ENCODE data around the gene IQSEC2. TPM values are rescaled to one million over a fixed set of nuclear protein-coding genes. Genes with fewer than 3 reads are reported as not detected.

Gene IQSEC2
- total RNA-seq, 4 donors from 2014 or later = 20.4 to 31.8 (median 28.0) TPM

DNA sequence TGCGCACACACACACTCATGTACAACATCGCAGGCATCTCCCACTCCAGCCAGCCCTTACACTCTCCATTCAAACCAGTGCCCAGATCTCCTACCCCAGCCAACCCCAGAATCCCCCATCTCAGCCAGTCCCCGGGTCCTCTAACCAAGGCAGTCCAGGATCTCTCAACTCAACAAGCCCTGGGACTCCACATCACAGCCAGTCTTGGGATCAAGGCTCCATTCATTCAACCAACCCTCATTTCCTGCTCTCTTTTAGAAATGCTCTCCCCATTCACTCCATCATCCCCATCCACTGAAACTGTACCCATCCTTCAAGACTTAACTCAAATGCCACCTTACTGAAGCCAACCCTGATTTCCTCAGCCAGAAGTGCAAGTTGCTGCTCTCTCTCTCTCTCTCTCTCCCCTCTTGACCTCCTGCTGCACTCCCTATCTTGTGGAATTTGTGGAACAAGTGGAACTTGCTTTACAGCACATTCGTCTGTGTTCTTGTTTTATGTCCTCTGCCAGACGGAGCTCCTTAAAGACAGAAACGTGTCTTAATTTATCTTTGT is 40.6 kb upstream of the IQSEC2 start:
- Histone ChIP-seq H3K36me3 (no peaks in the 10 kb centered on the region), H3K4me1 (peaks cover 0 to 22% (median 0%) of the 10 kb centered on the region in 4 donors), H3K27me3 (peaks cover 0 to 85% of the 10 kb centered on the region in 2 donors), H3K27ac (no peak overlapping the region), H3K9me3 (no peaks in the 10 kb centered on the region), H3K4me3 (no peak overlapping the region)
- no peak for DNase-seq (ENCODE audit: low spot score in 2 of 2)
- TF ChIP-seq POLR2A (IDR thresholded peaks at IDR 0.05) (no peak), EP300 (IDR thresholded peaks at IDR 0.05) (no peak)
- TF ChIP-seq, protein P1, sequence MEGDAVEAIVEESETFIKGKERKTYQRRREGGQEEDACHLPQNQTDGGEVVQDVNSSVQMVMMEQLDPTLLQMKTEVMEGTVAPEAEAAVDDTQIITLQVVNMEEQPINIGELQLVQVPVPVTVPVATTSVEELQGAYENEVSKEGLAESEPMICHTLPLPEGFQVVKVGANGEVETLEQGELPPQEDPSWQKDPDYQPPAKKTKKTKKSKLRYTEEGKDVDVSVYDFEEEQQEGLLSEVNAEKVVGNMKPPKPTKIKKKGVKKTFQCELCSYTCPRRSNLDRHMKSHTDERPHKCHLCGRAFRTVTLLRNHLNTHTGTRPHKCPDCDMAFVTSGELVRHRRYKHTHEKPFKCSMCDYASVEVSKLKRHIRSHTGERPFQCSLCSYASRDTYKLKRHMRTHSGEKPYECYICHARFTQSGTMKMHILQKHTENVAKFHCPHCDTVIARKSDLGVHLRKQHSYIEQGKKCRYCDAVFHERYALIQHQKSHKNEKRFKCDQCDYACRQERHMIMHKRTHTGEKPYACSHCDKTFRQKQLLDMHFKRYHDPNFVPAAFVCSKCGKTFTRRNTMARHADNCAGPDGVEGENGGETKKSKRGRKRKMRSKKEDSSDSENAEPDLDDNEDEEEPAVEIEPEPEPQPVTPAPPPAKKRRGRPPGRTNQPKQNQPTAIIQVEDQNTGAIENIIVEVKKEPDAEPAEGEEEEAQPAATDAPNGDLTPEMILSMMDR (IDR thresholded peaks at IDR 0.05) = no peak
- WGBS, 2 donors = 5 to 34% methylated on average over 4 to 6 of the region's 6 CpGs

DNA sequence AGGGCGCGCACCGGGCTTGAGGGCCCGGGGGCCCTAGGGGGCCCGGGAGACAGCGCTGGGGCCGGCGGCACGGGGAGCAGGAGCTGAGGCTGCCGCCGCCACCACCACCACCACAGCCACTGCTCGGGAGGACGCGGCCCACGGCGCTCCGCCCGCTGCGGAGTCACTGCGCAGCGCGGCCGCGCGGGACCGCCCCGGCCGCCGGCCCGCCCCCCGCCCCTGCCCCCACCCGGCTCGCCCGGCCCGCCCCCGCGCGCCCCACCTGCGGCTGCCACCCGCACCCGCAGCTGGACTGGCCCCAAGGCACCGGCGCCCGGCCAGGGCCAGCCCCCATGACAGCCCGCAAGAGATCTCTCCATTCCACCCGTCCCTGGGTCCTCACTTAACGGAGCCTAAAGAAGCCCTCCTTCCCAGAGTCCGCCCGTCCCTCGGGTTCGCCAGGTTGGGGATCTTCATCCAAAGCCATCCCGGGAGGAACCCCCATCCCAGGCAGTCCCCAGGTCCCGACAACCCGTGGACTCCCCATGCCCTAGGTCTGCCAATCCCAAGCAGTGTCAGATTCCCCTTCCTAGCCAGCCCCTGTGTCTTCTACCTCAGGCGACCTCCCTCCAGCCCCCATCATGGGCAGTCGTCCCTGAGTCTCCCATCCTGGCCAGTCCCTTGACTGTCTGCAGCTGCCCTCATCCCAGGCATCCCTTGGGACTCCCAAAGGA is 40.0 kb upstream of the IQSEC2 start:
- Histone ChIP-seq H3K27ac (peak overlapping the region in 1 of 4 donors; percentile 34), H3K4me3 (peak overlapping the region; percentile 35 to 66 (median 52)), H3K27me3 (peaks cover 0 to 86% of the 10 kb centered on the region in 2 donors), H3K4me1 (peaks cover 0 to 22% (median 0%) of the 10 kb centered on the region in 4 donors), H3K9me3 (no peaks in the 10 kb centered on the region), H3K36me3 (no peaks in the 10 kb centered on the region)
- DNase-seq (ENCODE audit: low spot score in 2 of 2) = no peak
- TF ChIP-seq POLR2A (IDR thresholded peaks at IDR 0.05) (no peak), EP300 (IDR thresholded peaks at IDR 0.05) (no peak)
- TF ChIP-seq, protein P1 (IDR thresholded peaks at IDR 0.05) = no peak
- WGBS, 2 donors = 0 to 7% methylated on average over 5 to 36 of the region's 56 CpGs

DNA sequence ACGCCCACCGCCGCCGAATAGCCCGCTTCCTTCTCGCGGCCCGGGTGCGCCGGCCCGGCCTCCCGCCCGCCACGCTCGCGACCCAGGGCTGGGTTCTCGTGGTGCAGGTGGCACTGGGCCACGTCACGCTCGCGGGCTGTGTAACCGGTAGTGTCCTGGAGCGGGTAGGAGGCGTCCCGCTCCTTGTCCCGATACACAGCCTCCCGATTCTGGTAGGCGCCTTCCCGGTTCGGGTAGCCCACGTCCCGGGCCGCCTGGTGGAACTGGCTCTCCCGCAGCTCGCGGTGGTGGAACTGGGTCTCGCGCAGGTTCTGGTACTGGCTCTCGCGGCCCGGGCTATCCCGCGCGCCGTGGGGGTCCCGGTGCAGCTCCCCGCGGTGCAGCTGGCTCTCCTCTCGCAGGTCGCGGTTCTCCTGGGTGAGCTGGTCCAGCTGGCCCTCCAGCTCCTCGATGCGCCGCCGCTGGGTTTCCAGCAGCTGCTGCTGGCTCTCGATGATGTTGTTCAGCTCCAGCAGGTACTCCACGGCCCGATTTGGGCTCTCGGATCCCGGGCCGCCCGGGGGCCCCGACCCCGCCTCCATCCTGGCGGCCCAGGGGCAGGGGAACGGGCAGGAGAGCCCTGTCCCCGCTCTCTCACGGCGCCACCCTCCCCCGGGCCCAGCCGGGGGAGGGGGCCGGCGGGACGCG is 39.3 kb upstream of the IQSEC2 start:
- no peaks in the 10 kb centered on the region for H3K9me3 ChIP-seq
- TF ChIP-seq EP300 (IDR thresholded peaks at IDR 0.05) (no peak), POLR2A (IDR thresholded peaks at IDR 0.05) (no peak)
- TF ChIP-seq, protein P1 (IDR thresholded peaks at IDR 0.05) = no peak
- 3% methylated on average over 58 of the region's 75 CpGs; no CpG with 5 or more reads in 1 of the 2 donors for WGBS, 2 donors
- H3K4me1 ChIP-seq = peaks cover 0 to 22% (median 0%) of the 10 kb centered on the region in 4 donors
- H3K27ac ChIP-seq = peak overlapping the region in 1 of 4 donors; percentile 34
- H3K36me3 ChIP-seq = no peaks in the 10 kb centered on the region
- H3K4me3 ChIP-seq = peak overlapping the region; percentile 35 to 66 (median 52)
- DNase-seq (ENCODE audit: low spot score in 2 of 2) = no peak
- H3K27me3 ChIP-seq = peaks cover 0 to 79% of the 10 kb centered on the region in 2 donors

DNA sequence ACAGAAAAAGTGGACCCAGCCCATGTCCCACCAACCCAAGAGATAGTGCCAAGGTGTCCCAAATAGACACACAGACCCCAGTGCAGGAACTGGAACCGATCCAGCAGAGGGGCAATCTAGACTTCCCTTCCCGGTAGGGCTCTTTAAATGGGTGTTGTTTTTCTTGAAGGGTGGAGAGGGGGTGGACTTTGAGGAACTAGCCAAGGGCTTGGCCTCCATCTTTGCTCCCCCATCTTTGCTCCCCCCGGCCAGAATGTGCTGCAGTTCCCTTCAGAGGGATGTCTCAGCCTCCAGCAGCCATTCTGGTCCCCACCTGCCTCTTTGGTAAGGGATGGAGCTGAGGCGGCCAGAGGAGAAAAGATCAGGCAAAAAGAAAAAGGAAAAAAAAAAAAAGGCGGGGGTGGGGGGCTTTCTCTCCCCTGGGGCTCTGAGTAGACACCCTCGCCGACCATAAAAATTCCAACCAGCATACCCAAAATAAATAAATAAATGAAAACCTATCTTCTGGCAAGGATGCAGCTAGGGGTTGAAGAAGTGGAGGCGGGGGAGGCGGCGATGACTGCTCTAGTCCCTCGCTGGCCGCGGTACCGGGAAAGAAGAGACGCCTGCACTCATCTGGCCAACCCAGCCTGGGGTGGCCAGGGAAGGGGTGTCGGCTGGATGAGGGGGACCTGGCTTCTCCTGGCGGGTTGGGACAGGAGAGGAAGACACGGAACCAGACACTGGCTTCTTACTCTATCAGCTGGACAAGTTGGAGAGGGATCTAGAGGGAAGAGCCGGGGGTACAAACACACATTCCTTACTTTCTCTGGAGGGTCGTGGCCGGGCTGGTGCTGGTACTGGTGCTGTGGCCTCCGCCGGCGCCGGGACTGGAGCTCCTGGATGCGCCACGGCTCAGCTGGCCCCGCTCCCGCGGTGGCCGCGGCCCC is 38.5 kb upstream of the IQSEC2 start:
- peaks cover 0 to 74% of the 10 kb centered on the region in 2 donors for H3K27me3 ChIP-seq
- DNase-seq (ENCODE audit: low spot score in 2 of 2) = no peak
- no peaks in the 10 kb centered on the region for H3K36me3 ChIP-seq
- H3K9me3 ChIP-seq = no peaks in the 10 kb centered on the region
- H3K27ac ChIP-seq = peak overlapping the region in 1 of 4 donors; percentile 11
- 6 to 11% methylated on average over 14 to 32 of the region's 32 CpGs for WGBS, 2 donors
- TF ChIP-seq EP300 (IDR thresholded peaks at IDR 0.05) (no peak), POLR2A (IDR thresholded peaks at IDR 0.05) (no peak)
- TF ChIP-seq, protein P1 (IDR thresholded peaks at IDR 0.05) = no peak
- H3K4me1 ChIP-seq = peaks cover 0 to 22% (median 0%) of the 10 kb centered on the region in 4 donors
- peak overlapping the region; percentile 35 to 66 (median 52) for H3K4me3 ChIP-seq
